H1 (cell line): ENCODE data around the gene PPM1G. TPM values are rescaled to one million over a fixed set of nuclear protein-coding genes. Genes with fewer than 3 reads are reported as not detected.

ENCODE experiments used
- polyA plus RNA-seq, 7 experiments: library from polyadenylated mRNA; depleted of rRNA in 3 of 7; stranded (reverse) in 5 of 7; unstranded in 2 of 7; fragments of >200 nt in 5 of 7; fragments of 200-250 nt in 2 of 7; gene quantifications; 1 replicate in 5 of 7; 2 replicates in 1 of 7; 4 replicates in 1 of 7; pipeline versions ENCODE4 v1.2.1 to v1.2.3, GENCODE V29; 2011 to 2013; ENCODE audit warnings: missing spikeins in 2 of 7, mixed read lengths in 2 of 7
- total RNA-seq: library from RNA; stranded (reverse); fragmentation: NEBNext Ultra II Directional; extraction: Animal tissue kit (Norgen Biotek cat#: 25700); gene quantifications from 2 replicates; pipeline ENCODE4 v1.2.1, GENCODE V29; 2021

PPM1G gene
- total and polyA plus RNA-seq, 2 of the 8 experiments (the other 6 are each of a cell fraction or from before 2014, with no cell fraction given), result 73.3 to 203 TPM

Other genes with a start within 250 kb of the PPM1G start
- 103 and 109 TPM in 2 replicates for gene ATRAID, start 197.6 kb downstream of the PPM1G start, total RNA-seq
- gene ATRAID, start 197.6 kb downstream of the PPM1G start, polyA plus RNA-seq (2011; rRNA removed), result 242 and 280 TPM in 2 replicates
- gene SLC5A6, start 197.3 kb downstream of the PPM1G start, total RNA-seq, result 118 and 123 TPM in 2 replicates
- 183 and 329 TPM in 2 replicates for gene SLC5A6, start 197.3 kb downstream of the PPM1G start, polyA plus RNA-seq (2011; rRNA removed)
- 146 and 147 TPM in 2 replicates for gene CAD, start 192.2 kb downstream of the PPM1G start, total RNA-seq
- gene CAD, start 192.2 kb downstream of the PPM1G start, polyA plus RNA-seq (2011; rRNA removed), result 130 and 197 TPM in 2 replicates
- 15.2 and 16.1 TPM in 2 replicates for gene SLC30A3, start 146.5 kb downstream of the PPM1G start, total RNA-seq
- gene SLC30A3, start 146.5 kb downstream of the PPM1G start, polyA plus RNA-seq (2011; rRNA removed), result 30.7 and 48.7 TPM in 2 replicates
- 1.4 TPM in 2 replicates for gene DNAJC5G, start 134.2 kb downstream of the PPM1G start, total RNA-seq
- 0.75 and 0.83 TPM in 2 replicates for gene DNAJC5G, start 134.2 kb downstream of the PPM1G start, polyA plus RNA-seq (2011; rRNA removed)
- 3.9 and 4.2 TPM in 2 replicates for gene TRIM54, start 127.2 kb downstream of the PPM1G start, total RNA-seq
- gene TRIM54, start 127.2 kb downstream of the PPM1G start, polyA plus RNA-seq (2011; rRNA removed), result 5.8 and 6.1 TPM in 2 replicates
- gene UCN, start 101.1 kb downstream of the PPM1G start, total RNA-seq, result not detected in 2 replicates
- 0.35 and 0.93 TPM in 2 replicates for gene UCN, start 101.1 kb downstream of the PPM1G start, polyA plus RNA-seq (2011; rRNA removed)
- gene MPV17, start 86.5 kb downstream of the PPM1G start, total RNA-seq, result 45.2 and 46.1 TPM in 2 replicates
- 148 and 181 TPM in 2 replicates for gene MPV17, start 86.5 kb downstream of the PPM1G start, polyA plus RNA-seq (2011; rRNA removed)
- 118 and 129 TPM in 2 replicates for gene GTF3C2, start 52.8 kb downstream of the PPM1G start, total RNA-seq
- 121 and 127 TPM in 2 replicates for gene GTF3C2, start 52.8 kb downstream of the PPM1G start, polyA plus RNA-seq (2011; rRNA removed)
- gene EIF2B4, start 39.3 kb downstream of the PPM1G start, total RNA-seq, result 63.2 and 66.0 TPM in 2 replicates
- 60.0 and 61.0 TPM in 2 replicates for gene EIF2B4, start 39.3 kb downstream of the PPM1G start, polyA plus RNA-seq (2011; rRNA removed)
- gene SNX17, start 39.0 kb downstream of the PPM1G start, total RNA-seq, result 54.9 and 59.1 TPM in 2 replicates
- 66.2 and 76.8 TPM in 2 replicates for gene SNX17, start 39.0 kb downstream of the PPM1G start, polyA plus RNA-seq (2011; rRNA removed)
- 17.3 and 18.8 TPM in 2 replicates for gene ZNF513, start 28.9 kb downstream of the PPM1G start, total RNA-seq
- gene ZNF513, start 28.9 kb downstream of the PPM1G start, polyA plus RNA-seq (2011; rRNA removed), result 29.5 and 35.0 TPM in 2 replicates
- gene NRBP1, start 19.0 kb upstream of the PPM1G start, total RNA-seq, result 115 TPM in 2 replicates
- 137 and 145 TPM in 2 replicates for gene NRBP1, start 19.0 kb upstream of the PPM1G start, polyA plus RNA-seq (2011; rRNA removed)
- gene KRTCAP3, start 32.8 kb upstream of the PPM1G start, total RNA-seq, result 50.1 and 55.4 TPM in 2 replicates
- 72.5 and 114 TPM in 2 replicates for gene KRTCAP3, start 32.8 kb upstream of the PPM1G start, polyA plus RNA-seq (2011; rRNA removed)
- 14.0 and 15.9 TPM in 2 replicates for gene IFT172, start 80.2 kb upstream of the PPM1G start, total RNA-seq
- 12.9 and 13.5 TPM in 2 replicates for gene IFT172, start 80.2 kb upstream of the PPM1G start, polyA plus RNA-seq (2011; rRNA removed)
- gene FNDC4, start 85.6 kb upstream of the PPM1G start, total RNA-seq, result 13.4 and 14.7 TPM in 2 replicates
- gene FNDC4, start 85.6 kb upstream of the PPM1G start, polyA plus RNA-seq (2011; rRNA removed), result 14.0 and 14.1 TPM in 2 replicates
- 0.57 and 1.2 TPM in 2 replicates for gene GCKR, start 87.2 kb upstream of the PPM1G start, total RNA-seq
- 0.30 and 0.33 TPM in 2 replicates for gene GCKR, start 87.2 kb upstream of the PPM1G start, polyA plus RNA-seq (2011; rRNA removed)
- 37.9 and 39.2 TPM in 2 replicates for gene ZNF512, start 173.5 kb upstream of the PPM1G start, total RNA-seq
- 13.1 and 17.6 TPM in 2 replicates for gene ZNF512, start 173.5 kb upstream of the PPM1G start, polyA plus RNA-seq (2011; rRNA removed)
- 1.5 and 2.0 TPM in 2 replicates for gene CCDC121, start 219.4 kb upstream of the PPM1G start, total RNA-seq
- 0.68 and 0.94 TPM in 2 replicates for gene CCDC121, start 219.4 kb upstream of the PPM1G start, polyA plus RNA-seq (2011; rRNA removed)
- 35.3 and 43.5 TPM in 2 replicates for gene GPN1, start 219.5 kb upstream of the PPM1G start, total RNA-seq
- gene GPN1, start 219.5 kb upstream of the PPM1G start, polyA plus RNA-seq (2011; rRNA removed), result 27.6 and 38.7 TPM in 2 replicates